GM12801 (cell line): ENCODE measurements around the gene DDX42.

Experiments used
- CTCF ChIP-seq: IDR thresholded peaks from one replicate; pipeline ENCODE4 v1.5.1; 2011; ENCODE audit warnings: control low read depth; ENCODE audit not compliant: insufficient read length; ENCODE audit errors: extremely low read depth

Gene DDX42

GRCh38 chr17:63843910-63844677 lies 70.1 kb downstream of the DDX42 start:
- TF ChIP-seq CTCF, result no peak

GRCh38 chr17:63845509-63845908 lies 71.5 kb downstream of the DDX42 start:
- no peak for TF ChIP-seq CTCF

- TF ChIP-seq CTCF, result no peak
Measured at GRCh38 chr17:63847525-63848249, 73.7 kb downstream of the DDX42 start.

GRCh38 chr17:63848834-63849689 lies 75.1 kb downstream of the DDX42 start:
- no peak for TF ChIP-seq CTCF

GRCh38 chr17:63850401-63850800 lies 76.4 kb downstream of the DDX42 start:
- TF ChIP-seq CTCF, result no peak

- TF ChIP-seq CTCF, result no peak
Measured at GRCh38 chr17:63853260-63853659, 79.3 kb downstream of the DDX42 start.

- no peak for TF ChIP-seq CTCF
Measured at GRCh38 chr17:63854709-63855108, 80.7 kb downstream of the DDX42 start.
